ENCODE measurements around the gene SLX9. TPM values are rescaled to one million over a fixed set of nuclear protein-coding genes. Genes with fewer than 3 reads are reported as not detected.

The SLX9 gene
- total RNA-seq, 2 donors from 2014 or later = 25.3 to 63.9 TPM

DNA sequence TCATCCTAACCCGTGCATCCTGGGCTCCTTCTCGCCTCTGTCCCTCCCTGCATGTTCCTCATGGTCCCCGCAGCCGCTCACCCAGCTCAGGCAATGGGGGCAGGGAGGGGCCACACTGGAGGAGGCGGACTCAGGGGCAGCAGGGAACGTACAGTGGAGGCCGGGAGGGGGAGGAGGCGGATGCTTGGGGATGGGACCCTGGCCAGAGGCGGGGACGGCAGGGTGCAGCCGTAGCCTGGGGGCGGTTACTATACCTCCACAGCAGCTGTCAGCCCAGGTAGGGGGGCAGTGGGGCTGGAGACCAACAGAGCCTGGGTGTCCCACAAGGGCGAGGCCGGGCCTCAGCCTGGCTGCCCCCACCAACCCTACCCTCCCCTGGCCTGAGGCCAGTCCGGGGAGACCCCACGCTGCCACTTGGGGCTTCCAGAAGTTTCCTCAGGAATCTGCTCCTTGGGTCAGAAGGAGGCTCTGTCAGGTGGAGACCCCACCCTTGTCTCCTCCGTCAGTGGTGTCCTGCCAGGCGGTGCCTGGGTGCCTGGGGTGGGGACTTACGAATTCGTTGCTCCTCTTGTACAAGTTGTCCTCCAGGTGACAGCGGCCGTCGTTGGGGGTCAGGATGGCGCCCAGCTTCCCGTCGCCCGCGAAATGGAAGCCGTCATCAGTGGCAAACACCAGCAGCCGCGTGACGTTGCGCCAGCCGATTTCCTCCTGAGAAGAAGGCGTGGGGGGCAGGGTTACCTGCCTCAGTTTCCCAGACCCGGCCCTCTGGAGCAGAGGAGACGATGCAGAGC, 39.9 kb upstream of the SLX9 start:
- H3K27ac Mint-ChIP-seq = peak overlapping the region; percentile 43 to 86

DNA sequence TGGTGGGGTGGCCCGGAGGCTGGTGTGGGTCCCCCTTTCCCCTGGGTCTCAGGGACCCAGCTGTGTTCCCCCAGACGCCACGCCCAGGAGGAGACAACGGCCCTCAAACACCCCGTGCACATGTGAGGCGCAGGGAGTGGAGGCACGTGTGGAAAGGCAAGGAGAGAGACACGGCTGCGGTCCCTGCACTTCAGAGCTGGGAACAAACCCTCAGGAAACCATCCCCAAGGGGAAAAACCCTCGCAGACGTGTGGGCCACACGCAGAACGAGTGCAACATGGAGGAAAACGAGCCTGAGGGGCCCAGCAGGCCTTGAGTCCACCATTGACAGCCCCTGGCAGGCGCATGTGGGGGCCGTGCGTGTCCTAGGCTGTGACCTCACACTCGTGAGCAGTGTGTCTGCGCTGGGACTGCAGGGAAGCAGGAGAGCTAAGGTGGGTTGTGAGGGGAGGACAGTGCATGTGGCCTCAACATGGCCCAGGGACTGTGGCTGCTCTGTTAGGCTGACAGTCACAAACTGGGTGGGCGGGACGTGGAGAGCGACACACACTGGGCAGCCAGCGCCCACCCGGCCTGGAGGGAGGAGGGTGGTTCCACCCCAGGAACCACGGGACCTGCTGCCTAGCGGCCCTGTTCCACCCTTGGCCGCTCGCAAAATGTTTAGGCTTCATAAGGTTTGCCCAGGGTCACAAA, 39.1 kb upstream of the SLX9 start:
- ATAC-seq = no peak
- H3K27ac Mint-ChIP-seq = peak overlapping the region; percentile 43 to 86

More for the DNA sequence above, 39.9 kb upstream of the SLX9 start:
- H3K9me3 Mint-ChIP-seq = peaks cover 0 to 5% of the 10 kb centered on the region in 2 donors
- DNase-seq (ENCODE audit: low spot score in 2 of 2) (no peak), ATAC-seq (no peak)
- peaks cover 35% of the 10 kb centered on the region in 2 donors for H3K36me3 Mint-ChIP-seq

DNA sequence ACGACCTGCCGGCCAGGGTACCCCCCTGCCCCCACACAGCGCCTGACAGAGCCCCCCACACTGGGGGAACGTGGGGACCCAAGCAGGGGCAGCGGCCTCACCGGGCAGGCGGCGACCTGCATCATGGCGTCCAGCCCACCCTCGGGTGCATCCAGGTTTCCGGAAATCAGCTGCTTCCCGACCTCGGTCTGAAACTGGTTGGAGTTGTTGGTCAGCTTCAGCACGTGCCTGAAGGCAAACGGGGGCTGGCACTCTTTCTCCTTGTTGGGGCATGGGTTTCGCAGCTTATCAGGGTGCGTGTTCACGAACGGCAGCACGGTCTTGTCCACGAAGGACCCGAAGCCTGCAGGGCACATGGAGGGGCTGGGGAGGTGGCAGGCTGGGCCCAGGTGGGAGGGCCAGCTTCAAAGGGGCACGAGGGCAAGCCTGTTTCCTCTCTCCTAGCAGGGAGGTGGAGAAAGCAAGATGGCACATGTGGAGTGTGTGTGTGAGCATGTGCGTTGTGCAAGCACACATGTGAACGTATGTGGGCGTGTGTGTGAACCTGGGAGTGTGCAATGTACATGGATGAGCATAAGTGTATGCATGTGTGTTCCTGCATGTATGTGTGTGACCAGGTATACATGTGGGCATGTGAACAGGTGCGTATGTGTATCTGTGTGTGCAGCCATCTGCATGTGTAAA, 38.3 kb upstream of the SLX9 start:
- peaks cover 35 to 39% of the 10 kb centered on the region in 2 donors for H3K36me3 Mint-ChIP-seq
- peaks cover 0 to 5% of the 10 kb centered on the region in 2 donors for H3K9me3 Mint-ChIP-seq
- DNase-seq (ENCODE audit: low spot score in 2 of 2) (no peak), ATAC-seq (no peak)
- peak overlapping the region in 1 of 2 donors; percentile 68 for H3K27ac Mint-ChIP-seq

More for the DNA sequence above, 39.1 kb upstream of the SLX9 start:
- Mint-ChIP-seq H3K36me3 (peaks cover 35% of the 10 kb centered on the region in 2 donors), H3K9me3 (peaks cover 0 to 5% of the 10 kb centered on the region in 2 donors)
- no peak for DNase-seq (ENCODE audit: low spot score in 2 of 2)

- peaks cover 0 to 5% of the 10 kb centered on the region in 2 donors for H3K9me3 Mint-ChIP-seq
- no peak for ATAC-seq
- DNase-seq (ENCODE audit: low spot score in 2 of 2) = no peak
- peaks cover 35 to 40% of the 10 kb centered on the region in 2 donors for H3K36me3 Mint-ChIP-seq
- H3K27ac Mint-ChIP-seq = peak overlapping the region in 1 of 2 donors; percentile 44
Measured at GRCh38 chr21:44902268-44903049, 37.4 kb upstream of the SLX9 start.

DNA sequence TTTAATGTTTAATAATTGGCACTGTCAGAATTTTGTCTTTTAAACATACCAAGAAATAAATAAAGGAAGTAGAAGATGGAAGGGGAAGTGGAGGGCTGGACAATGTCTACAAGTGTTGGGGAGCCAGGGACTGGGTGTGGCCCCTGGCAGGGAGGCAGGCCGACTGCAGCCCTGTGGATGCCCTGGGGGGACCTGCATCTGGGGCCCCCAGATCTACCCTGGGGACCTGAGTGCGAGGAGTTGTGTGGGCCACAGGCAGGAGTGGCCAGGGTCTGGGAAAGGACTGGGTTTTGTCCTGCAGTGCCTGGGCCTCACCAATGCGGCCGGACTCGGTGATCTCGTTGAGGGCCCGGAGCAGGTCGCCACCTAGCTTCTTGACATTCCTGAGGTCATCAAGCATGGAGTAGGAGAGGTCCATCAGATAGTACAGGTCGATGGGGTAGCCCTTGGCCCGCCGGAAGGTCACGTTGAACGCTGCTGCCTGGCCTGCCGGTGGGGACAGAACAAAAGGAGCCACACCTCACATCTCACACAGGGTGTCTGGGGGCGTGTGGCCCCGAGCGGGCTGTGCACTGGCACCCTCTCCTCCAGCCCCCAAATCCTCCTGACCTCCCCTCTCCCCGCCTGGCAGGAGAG, 36.7 kb upstream of the SLX9 start:
- peaks cover 35 to 40% of the 10 kb centered on the region in 2 donors for H3K36me3 Mint-ChIP-seq

DNA sequence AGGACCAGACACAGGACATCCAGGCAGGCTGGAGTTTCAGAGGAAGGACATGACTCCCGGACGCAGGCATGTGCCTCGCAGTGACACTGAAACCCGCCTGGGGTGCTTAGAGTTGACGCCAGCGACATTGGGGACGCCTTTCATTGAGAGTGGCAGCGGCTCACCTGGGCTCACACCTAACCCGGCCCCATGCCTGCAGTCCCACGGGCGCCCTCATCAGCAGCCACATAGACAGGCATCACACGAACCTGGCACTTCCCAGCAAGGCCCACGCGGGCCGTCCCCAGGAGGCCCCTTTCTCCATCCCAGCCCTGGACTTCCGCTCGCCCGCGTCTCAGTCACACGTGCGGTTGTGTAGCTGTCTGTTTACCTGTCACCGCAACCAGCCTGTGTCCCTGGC, 36.1 kb upstream of the SLX9 start:
- DNase-seq (ENCODE audit: low spot score in 2 of 2) = no peak
- peaks cover 31 to 39% of the 10 kb centered on the region in 2 donors for H3K36me3 Mint-ChIP-seq
- H3K27ac Mint-ChIP-seq = no peak overlapping the region
- H3K9me3 Mint-ChIP-seq = peaks cover 0 to 5% of the 10 kb centered on the region in 2 donors
- ATAC-seq = no peak

More for the DNA sequence above, 36.7 kb upstream of the SLX9 start:
- ATAC-seq (no peak), DNase-seq (ENCODE audit: low spot score in 2 of 2) (no peak)
- Mint-ChIP-seq H3K27ac (peak overlapping the region in 1 of 2 donors; percentile 44), H3K9me3 (peaks cover 0 to 5% of the 10 kb centered on the region in 2 donors)

DNA sequence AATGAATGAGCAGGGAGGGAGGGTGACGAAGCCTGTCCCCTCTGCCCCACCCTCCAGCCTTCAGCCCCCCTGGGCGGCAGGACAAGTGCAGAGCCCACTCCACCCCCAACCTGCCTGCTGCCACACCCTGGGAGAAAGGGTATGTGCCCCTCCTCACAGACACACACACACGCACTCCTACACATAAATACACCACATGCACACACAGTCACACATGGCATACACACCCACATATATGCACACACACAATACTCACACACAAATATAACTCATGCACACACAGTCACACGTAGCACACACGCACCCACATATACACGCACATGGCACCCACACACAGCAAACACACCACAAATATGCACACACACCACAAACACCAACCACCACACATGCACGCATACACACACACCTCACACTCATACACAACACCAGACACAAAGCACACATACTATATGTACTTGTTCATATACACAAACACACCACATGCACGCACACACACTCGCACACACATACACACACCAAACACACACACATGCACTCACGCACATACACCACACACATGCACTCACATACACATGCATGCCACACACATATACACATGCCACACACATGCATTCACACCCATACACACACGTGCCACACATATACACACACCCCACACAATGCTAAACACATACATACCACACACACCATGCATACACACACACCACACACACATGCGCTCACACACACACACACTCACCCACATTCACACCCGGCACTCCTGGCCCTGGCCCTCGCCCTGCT, 35.5 kb upstream of the SLX9 start:
- H3K27ac Mint-ChIP-seq = peak overlapping the region in 1 of 2 donors; percentile 34
- peaks cover 0 to 5% of the 10 kb centered on the region in 2 donors for H3K9me3 Mint-ChIP-seq
- ATAC-seq = no peak

DNA sequence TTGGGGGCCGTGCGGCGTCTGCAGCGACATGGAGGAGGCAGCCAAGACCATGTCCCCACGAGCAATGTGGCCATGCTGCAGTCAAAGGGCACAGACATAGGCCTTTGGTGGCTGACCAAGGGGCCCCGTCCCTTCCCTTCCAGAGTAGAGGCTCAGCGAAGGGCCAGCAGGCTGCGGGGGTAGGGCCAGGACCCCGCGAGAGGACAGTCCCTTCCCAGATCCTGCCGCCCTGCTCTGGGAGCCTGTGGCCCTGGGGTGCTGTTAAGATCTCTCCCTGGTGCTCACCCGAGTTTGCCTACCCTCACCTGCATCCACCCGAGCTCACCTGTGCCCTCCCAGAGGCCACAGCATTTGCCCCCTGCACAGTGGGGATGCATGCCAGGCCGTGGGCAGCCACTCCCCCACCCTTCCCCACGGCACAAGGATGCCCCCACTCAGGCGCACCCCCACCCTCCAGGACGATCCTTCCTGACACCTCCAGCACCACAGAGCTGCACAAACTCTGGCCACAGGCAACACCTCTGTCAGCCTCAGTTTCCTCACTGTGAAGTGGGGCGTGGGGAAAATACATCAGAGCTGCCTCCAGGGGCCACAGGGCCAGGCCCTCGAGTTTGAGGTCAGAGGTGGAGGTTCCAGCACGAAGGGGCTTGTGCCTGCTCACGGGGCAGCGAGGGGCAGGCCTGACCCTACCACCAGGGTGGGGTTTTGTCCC, 34.7 kb upstream of the SLX9 start:
- H3K9me3 Mint-ChIP-seq = peaks cover 0 to 5% of the 10 kb centered on the region in 2 donors
- H3K36me3 Mint-ChIP-seq = peaks cover 35 to 53% of the 10 kb centered on the region in 2 donors
- DNase-seq (ENCODE audit: low spot score in 2 of 2) = no peak
- peak overlapping the region in 1 of 2 donors; percentile 61 for H3K27ac Mint-ChIP-seq
- ATAC-seq = no peak

More for the DNA sequence above, 35.5 kb upstream of the SLX9 start:
- H3K36me3 Mint-ChIP-seq = peaks cover 35 to 46% of the 10 kb centered on the region in 2 donors
- no peak for DNase-seq (ENCODE audit: low spot score in 2 of 2)

DNA sequence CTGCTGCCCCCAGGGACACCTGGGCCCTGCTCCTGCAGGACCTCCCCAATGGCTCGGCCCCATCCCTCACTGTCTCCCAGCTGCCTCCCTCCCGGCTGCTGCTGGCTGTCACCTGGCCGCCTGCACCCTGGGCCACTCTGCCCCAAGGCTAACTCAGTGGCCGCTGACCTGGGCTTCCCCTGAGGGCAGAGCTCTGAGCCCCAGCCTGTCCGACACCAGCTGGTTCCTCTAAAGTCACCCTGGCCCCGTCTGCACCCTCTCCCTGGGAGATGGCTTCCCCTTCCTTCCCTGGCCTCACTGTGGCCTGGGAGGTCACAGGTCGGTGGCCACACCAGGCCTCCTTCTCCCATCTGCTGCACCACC, 34.1 kb upstream of the SLX9 start:
- H3K9me3 Mint-ChIP-seq = peaks cover 0 to 5% of the 10 kb centered on the region in 2 donors
- no peak for ATAC-seq
- DNase-seq (ENCODE audit: low spot score in 2 of 2) = no peak
- peaks cover 29 to 53% of the 10 kb centered on the region in 2 donors for H3K36me3 Mint-ChIP-seq
- H3K27ac Mint-ChIP-seq = peak overlapping the region; percentile 45 to 81

DNA sequence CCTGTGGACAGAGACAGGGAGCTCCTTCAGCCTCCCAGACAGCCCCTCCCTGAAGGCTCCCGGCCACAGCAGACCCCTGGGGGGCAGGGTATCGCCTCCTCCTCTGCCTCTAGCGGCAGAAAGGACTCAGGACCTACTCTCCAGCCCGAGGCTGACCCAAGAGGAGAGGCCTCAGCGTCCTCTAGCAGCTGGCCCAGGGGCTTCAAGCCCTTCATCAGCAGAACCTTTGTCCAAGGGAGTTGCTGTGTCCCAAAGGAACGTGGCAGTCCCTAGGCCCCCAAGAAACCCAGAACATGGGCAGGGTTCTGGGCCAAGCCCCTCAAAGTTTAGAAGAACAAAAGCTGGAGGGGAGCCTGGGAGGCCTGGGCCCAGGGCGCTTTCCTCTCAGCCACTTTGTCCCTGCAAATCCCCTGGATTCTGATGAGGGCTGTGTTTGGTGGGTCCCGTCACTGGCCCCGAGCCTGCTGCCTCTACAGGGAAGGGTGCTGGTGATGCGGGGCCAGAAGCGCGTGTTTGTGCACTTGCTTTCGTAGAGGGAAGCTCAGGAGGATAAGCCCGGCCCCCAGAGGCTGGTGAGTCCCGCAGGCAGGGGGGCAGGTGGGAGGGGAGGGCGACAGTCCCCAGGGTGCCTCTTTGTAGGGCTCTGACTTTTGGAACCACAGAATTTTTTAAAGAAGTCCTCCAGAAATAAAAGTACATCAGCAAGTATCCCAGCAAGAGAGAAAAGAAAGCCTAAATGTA, 32.4 kb upstream of the SLX9 start:
- Mint-ChIP-seq H3K27ac (peak overlapping the region; percentile 23 to 60), H3K36me3 (peaks cover 20 to 43% of the 10 kb centered on the region in 2 donors)
- no peak for ATAC-seq

DNA sequence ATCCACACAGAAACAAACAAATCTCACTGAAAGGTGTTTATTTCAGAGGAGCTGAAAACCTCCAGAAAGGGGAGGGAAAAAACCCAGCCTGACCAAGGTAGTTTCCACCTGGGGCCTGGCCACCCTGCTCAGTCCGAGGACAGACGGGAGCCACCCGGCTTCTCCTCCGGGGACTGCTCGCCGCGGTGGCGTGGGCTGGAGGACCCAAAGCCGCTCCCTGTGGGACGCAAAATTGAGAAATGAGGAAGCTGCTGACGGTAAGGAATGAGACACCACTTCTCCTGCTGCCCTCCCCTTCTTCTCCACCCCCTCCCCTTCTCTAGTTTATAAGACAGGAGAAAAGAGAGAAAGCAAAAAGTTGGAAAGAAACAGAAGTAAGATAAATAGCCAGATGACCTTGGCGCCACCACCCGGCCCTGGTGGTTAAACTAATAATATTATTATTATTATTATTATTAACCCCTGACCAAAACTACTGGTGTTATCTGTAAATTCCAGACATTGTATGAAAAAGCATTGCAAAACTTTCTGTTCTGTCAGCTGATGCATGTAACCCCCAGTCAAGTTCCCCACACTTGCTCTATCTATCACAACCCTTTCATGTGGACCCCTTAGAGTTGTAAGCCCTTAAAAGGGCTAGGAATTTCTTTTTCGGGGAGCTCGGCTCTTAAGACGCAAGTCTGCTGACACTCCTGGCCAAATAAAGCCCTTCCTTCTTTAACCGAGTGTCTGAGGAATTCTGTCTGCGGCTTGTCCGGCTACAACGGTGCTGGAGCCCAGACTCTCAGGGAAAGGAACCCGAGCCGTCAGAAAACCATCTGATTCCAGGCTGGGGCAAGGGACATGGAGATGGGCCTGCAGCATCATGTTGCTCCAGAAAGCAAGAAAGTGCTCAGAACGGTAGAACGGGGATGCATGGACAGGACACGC, 31.6 kb upstream of the SLX9 start:
- Mint-ChIP-seq H3K36me3 (peaks cover 12 to 35% of the 10 kb centered on the region in 2 donors), H3K27ac (peak overlapping the region; percentile 74 to 86), H3K9me3 (no peaks in the 10 kb centered on the region)
- no peak for DNase-seq (ENCODE audit: low spot score in 2 of 2)
- ATAC-seq = no peak

More for the DNA sequence above, 32.4 kb upstream of the SLX9 start:
- H3K9me3 Mint-ChIP-seq = peaks cover 0 to 5% of the 10 kb centered on the region in 2 donors
- DNase-seq (ENCODE audit: low spot score in 2 of 2) = no peak

DNA sequence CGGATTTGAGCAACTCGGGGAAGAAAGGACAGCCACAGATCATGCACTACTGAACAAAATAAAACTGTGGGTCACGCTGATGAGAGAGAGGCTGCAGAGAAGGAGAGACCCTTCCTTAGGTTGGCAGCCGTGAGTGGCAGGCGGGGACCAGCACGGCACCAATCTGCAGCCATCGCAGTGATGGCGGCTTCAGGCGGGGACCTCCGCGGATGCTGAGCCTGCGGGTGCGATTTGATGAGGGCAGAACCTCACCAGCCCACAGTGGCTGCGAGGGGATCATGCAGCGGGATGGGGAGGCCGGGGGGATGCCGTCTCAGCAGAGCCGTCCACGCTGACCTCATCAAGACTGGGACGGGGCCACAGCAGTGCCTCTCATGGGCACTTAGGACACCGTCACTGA, 30.9 kb upstream of the SLX9 start:
- no peaks in the 10 kb centered on the region for H3K9me3 Mint-ChIP-seq
- H3K36me3 Mint-ChIP-seq = peaks cover 12 to 30% of the 10 kb centered on the region in 2 donors
- no peak for ATAC-seq

DNA sequence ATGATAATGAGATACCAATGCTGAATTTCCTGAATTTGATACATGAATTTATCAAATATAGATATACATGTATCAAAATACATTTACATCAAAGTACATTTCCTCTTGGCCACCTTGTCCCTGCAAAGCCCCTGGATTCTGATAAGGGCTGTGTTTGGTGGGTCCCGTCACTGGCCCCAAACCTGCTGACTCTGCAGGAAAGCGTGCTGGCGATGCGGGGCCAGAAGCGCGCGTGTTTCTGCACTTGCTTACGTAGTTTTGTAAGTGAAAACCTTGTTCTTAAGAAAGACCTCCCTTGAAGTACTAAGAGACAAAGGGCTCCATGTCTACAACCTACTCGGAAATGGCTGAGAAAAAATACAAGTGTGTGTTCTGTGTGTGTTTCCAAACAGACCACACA, 30.1 kb upstream of the SLX9 start:
- Mint-ChIP-seq H3K27ac (peak overlapping the region; percentile 36 to 74), H3K36me3 (peaks cover 5 to 22% of the 10 kb centered on the region in 2 donors), H3K9me3 (no peaks in the 10 kb centered on the region)
- DNase-seq (ENCODE audit: low spot score in 2 of 2) (no peak), ATAC-seq (no peak)

More for the DNA sequence above, 30.9 kb upstream of the SLX9 start:
- H3K27ac Mint-ChIP-seq = peak overlapping the region; percentile 74 to 81
- DNase-seq (ENCODE audit: low spot score in 2 of 2) = no peak
